Activated T-cell treated with anti-CD3 and anti-CD28 coated beads for 24 hours (primary cell): ENCODE measurements around the gene IL1RAPL2.
"Not testable (repeated sequence)": the region's sequence is repeated elsewhere in the genome, so short reads cannot be mapped to it uniquely, and the experiment has no call there.

ENCODE experiments used
- DNase-seq: peaks from one replicate; pipeline ENCODE4 v3.0.0-alpha.2; 2020; ENCODE audit warnings: low read depth

The IL1RAPL2 gene

DNA sequence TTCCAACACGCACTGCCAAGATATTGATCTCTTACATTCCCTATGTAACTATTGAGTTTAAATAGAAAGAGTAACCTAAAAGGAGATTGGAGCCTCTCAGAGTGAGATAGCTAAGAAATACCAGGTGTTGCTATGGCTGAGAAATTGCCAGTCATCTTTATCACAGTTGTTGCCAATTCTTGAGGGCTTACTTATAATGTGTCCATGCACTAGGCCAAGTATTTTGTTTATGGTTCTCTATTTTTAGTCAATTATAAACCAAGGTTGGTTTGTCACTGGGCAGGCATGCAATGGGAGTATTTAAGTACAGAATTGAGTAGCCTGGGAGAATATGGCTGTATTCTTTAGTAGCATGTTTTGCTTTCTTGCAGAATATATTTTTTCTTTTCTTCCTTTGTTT lies 452.9 kb downstream of the IL1RAPL2 start:
- no peak for DNase-seq

DNA sequence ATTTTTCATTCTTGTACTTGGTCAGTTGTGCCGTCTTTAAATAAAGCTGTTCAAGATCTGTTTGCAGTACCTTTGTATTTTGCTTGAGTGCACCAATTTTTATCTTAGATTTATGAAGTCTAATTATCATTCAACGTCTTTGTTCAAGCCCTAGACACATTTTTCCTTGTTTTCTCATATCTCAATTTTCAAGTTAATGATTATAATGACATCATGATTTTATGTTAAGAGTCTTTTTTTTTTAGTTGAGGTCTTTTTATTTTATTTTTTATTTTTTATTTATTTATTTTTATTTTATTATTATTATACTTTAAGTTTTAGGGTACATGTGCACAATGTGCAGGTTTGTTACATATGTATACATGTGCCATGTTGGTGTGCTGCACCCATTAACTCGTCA lies 463.0 kb downstream of the IL1RAPL2 start:
- not testable (repeated sequence) for DNase-seq

DNA sequence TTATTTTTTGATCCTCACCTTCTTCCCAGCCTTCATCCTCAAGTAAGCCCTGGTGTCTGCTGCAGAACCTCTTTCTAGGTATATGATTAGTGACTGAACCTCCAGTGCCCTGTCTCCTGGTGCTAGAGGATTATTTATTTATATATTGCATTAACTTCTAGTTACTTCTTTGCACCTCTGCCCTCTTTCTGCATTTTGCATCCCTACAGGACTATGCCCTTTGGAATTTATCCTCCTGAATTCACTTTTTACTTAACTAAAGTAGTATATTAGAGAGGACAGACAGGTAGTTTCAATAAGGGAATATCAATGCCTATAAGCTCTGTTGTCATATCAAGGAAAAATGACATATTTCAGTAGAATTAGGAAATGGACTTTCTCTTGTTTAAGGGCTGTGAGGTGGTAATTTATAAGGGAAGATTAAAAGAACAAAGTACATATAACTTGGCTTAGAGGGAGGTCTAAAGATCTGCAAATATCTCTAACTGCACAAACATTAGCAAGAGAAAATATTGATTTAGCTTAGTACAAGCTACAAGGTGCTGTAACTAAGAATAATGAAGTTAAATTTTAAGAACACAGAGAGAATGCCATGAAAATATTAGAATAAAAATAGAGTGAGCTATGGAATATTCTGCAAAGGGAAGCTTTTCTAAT lies 472.8 kb downstream of the IL1RAPL2 start:
- DNase-seq, result no peak

DNA sequence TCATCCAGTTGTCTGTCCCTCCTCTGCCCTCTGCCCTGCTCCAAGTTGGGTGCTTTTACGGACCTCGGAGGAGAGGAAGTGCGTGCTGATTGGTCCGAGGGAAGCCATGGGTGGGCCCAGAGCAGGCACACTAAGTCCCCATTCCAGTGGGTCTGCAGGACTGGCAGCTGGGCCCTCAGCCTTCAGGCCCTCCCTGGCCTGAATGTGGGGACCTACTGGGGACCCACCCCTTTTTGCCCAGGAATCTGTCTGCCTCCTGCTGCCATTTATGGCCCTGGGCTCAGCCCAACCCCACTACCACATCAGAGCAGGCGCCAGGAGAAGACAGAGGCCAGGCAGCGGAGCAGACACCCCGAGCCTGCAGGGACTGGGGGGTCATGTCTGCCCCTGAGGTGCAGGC lies 484.9 kb downstream of the IL1RAPL2 start:
- no peak for DNase-seq

DNA sequence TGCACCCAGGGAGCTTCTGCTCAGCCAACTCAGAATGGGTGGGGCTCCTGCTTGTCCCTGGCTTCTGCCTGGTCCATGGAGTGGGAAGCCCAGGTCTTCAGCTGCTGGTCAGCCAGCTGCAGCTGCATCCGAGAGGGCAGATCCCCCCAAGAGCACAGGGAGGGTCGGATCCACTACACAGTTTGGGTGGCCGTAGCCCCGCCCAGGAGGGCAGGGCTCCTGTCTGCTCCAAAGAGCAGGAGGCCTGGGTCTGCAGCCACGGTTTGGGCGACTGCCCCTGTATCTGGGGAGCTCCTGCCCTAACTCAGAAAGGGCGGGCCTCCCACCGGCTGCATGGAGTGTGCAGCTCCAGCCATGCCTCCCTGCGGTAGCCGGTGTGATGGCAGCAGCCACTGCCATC lies 485.4 kb downstream of the IL1RAPL2 start:
- DNase-seq, result no peak

DNA sequence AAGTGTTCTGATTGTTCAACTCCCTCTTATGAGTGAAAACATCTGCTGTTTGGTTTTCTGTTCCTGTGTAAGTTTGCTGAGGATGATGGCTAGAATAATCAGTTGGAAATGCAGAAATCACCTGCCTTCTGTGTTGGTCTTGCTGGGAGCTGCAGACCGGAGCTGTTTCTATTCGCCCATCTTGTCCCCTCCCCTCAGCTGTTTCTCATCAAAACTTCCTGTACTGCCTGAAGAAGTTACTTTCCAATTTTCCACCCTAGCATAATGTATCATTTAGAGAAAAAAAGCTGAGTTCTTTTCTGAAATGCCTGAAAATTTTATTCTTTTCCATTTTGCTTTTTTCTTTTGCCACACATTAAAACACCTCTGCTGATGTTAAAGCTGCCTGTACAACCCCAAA lies 486.9 kb downstream of the IL1RAPL2 start:
- DNase-seq, result no peak

DNA sequence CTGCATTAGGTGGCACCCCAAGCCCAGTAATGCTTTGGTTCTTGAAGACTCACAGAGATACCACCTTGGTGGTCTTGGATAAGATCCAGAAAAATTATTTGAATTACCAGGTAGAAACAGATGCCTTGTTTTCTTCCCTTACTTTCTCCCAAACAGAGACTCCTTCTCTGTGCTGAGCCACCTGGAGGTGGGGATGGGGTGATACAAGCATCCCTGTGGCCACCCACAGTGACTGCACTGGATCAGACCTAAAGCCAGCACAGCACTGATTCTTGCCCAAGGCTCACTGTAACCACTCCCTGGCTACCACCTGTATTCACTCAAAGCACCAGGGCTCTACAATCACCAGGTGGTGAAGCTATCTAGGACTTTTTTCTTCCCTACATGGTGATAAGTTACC lies 497.7 kb downstream of the IL1RAPL2 start:
- no peak for DNase-seq

DNA sequence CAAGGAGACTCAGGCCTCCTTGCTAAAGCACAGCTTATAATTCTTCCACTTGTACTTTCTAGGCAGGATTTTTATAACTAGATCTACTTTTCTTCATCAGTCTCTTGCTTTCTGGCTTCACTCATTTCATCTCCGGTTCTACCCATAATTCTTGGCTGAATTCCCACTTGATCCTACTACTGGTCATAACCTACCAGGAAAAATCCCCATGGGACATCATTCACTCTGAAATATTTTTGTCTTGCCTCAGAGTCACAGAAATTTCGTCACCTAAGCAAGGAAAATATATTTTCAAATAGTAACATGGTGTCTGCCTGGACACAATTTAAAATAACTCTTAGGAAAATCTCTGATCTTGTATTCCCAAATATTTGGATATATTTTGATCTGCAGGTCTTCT lies 532.2 kb downstream of the IL1RAPL2 start:
- no peak for DNase-seq

DNA sequence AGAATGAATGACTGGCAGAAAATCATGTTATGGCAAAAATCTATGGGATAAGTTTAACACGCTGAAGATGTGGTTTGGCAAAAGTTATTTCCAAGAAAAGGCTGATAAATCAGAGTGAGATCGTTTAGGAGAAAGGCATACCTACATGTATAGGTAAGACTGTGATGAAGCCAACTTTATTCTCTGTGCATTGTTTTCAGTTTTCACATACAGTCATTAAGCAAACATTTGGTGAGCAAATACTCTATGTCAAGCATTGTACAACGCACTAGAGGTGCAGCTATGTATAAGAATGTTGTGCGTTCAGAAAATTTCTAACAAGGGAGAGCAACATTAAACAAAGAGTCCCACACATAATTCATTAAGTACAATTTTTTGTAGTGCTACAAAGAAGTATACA lies 532.8 kb downstream of the IL1RAPL2 start:
- DNase-seq, result no peak

DNA sequence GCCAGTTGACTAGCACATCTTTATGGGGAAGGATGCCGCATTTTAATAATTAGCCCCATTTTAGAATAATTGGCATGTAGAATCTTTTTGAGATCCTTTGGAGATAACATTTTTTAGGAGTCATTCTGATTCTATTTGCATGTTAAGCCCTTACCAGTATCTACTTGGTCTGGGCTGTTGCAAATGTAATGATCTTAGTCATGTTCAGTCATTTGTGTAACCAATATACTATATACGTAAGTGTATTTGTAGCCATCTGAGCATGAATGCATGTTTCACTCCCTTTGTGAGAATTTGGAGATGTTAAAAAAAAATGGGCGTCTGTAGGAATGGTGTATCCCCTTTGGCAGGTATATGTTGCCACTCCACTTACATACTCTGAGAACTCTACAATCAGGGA lies 535.4 kb downstream of the IL1RAPL2 start:
- DNase-seq, result no peak

DNA sequence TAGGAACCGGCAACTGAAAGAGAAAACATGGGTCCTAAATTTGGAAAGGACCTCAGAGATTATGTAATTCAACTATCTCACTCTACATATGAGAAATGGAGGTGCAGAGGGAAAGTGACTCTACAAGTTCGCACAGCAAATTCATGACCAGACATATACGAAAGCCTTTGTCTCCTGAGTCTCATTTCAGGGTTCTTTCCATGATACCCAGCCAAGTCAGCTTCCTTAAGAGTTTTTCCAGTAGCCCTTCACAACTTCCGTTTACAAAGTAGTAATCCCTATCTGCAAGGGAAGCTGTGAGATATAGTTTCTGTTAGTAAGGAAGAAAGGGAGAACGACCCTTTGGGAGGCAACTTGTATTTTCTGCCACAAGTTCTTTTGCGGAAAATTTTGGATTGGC lies 543.9 kb downstream of the IL1RAPL2 start:
- no peak for DNase-seq

DNA sequence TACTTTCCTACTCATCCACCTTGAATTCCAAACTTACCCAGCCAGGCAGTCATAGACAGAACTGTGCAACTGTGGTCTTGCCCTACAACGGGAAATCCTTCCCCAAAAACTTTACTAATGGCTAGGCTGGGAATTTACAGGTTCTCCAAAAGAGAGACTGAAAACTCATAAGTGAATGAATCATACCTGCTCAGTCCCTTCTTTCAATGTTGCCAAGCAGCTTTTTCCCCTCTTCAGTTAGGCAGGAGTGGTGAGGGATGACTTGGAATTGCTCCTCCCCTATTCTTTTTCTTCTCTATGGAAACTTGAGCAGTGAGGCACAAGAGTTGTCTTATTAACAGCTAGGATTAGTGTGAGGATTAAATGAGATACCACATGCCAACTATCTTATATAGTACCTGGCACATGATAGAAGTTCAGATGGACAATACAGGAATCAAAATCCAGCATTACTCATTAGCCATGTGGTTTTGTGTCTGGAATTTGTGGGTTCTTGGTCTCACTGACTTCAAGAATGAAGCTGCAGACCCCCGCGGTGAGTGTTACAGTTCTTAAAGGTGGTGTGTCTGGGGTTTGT lies 548.6 kb downstream of the IL1RAPL2 start:
- no peak for DNase-seq

DNA sequence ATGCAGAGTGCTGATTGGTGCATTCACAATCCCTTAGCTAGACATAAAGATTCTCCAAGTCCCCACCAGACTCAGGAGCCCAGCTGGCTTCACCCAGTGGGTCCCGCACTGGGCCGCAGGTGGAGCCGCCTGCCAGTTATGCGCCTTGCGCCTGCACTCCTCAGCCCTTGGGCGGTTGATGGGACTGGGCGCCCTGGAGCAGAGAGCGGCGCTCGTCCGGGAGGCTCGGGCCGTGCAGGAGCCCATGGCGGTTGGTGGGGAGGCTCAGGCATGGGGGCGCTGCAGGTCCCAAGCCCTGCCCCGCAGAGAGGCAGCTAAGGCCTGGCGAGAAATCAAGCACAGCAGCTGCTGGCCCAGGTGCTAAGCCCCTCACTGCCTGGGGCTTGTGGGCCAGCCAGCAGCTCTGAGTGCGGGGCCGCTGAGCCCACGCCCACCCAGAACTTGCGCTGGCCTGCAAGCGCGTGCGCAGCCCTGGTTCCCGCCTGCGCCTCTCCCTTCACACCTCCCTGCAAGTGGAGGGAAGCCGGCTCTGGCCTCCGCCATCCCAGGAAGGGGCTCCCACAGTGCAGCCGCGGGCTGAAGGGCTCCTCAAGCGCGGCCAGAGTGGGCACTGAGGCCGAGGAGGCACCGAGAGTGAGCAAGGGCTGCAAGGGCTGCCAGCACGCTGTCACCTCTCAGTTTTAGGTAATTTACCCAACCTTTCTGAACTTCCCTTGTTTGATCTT lies 549.8 kb downstream of the IL1RAPL2 start:
- DNase-seq, result not testable (repeated sequence)

DNA sequence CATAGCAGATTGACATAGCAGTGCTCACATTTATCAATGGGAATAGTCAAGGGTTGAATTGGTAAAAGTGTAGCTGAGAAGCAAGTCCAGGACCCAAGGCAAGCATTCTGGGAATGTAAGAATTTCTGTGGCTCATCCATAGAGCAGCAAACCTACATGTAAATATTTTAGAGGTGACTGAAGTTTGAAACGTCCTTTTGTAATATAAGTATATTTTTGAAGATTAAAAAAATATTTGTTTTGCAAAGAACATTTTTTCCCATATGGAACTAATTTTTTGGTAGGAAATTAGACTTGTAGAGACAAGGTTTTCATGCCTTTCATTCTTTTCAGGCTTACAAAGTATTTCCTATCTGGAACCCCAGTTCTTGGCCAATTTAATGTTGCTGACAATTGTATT lies 550.5 kb downstream of the IL1RAPL2 start:
- no peak for DNase-seq

DNA sequence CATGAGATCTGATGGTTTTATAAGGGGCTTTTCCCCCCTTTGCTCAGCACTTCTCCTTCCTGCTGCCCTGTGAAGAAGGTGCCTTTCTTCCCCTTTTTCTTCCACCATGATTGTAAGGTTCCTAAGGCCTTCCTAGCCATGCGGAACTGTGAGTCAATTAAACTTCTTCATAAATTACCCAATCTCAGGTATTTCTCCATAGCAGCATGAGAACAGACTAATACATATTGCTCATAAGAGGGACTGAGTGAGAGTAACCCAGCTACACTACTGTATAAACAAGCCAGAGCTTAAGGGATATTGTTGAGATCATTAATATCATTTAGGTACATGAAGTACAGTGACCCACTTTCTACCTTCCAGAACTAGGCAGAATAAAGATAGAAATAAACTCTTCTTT lies 551.6 kb downstream of the IL1RAPL2 start:
- no peak for DNase-seq

DNA sequence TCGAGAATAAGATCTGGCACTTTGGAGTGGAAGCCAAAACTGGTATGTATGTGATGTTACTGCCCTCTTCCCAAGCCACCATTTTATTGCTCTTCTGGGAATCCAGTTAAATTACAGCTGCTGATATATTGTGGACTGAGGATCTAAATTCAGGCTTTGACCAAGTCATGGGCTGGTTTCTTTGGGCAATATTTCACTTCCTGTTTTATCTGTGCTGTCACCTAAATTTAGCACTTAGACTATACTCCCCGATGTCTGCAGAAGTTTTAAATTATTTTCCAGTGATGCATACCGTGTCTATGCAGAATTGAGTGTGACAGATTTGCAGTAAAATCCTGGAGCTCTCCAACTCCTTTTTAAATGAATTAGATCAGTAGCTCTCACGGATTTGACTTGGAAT lies 554.5 kb downstream of the IL1RAPL2 start:
- no peak for DNase-seq

DNA sequence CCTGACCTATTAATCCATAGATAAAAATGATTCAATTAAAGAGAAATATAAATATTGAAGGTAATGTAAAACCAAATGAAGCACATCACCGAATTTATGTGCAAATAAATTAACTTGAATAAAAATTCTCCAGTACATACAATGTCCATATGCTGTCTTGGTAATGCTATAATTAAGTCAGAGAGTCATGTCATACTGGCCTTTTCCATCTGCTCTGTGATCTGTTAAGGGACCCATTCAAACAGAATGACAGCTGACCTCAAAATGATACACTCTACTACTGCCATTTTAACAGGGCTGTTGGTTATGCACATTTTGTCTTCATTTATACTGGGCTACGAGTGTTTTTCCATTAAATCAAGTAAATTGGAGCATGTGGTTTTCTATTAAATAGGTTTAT lies 555.2 kb downstream of the IL1RAPL2 start:
- DNase-seq, result no peak

DNA sequence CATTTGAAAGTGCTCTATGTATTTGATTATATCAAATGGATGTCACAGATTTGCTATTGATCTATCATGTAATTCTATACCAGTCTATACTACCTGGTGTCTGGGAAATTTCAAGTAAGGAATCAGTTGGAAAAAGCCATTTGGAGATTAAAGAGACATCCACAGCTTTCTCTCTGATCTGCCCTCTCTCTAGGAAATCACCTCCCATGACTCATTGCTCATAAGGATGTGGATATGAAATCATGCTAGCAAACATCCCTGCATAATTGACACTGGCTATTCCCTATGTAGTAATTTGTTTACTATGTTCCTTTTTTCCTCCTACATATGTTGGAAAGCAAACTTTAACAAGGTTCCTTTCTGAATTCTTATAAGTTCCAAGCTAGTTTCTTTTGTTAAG lies 560.2 kb downstream of the IL1RAPL2 start:
- DNase-seq, result no peak

DNA sequence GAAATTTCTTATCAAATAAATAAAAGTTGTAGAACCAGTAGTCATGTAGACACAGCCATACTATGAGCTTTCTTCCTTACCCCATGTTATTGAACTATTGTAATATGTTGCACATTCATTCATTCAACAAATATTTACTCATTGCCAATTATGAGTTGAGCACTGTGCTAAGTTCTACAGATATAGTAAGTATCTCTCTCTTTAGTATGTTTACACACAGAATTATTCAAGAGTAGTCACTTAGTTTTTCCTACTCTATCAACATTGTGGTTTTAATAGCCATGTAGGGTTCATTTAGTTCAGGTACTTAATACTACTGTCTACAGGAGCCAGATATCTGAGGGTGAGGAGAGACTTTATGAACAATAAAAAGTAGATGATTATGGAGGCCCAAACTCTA lies 568.3 kb downstream of the IL1RAPL2 start:
- DNase-seq, result no peak

DNA sequence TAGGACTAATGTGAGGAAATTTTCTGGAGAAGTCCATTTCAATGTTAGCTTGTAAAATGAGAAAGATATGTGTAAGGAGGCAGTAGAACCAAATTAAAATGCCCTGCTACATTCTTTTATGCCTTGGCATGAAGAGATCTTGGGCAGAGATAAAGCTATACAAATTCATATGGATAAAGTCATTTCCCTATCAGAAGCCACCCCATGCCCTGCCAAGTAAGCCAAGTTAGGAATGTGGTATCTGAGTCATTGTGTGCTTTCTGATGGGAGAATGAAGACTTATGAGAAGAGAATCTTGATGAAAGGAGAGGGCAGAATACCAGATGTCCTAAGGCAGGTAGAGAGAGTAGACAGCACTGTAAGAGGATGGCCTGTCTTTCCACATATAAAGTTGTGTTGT lies 570.8 kb downstream of the IL1RAPL2 start:
- DNase-seq, result no peak

DNA sequence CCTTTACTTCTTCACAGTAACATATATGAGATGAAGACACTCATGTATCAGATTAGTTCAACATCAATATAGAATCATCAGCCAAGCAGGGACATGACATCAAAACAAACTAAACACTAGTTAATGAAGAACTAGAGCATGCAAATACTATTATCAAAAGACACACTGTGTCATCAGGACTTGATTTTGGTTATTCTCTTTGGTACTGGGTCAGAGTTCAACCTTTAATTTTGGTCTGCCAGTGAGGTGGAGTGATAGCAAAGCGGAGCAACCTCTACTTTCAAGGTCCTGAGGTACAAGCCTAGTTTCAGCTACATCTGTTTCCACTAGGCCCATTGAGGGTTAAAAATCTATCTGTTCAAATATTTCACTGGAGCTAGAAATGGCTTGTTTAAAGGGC lies 584.0 kb downstream of the IL1RAPL2 start:
- no peak for DNase-seq

DNA sequence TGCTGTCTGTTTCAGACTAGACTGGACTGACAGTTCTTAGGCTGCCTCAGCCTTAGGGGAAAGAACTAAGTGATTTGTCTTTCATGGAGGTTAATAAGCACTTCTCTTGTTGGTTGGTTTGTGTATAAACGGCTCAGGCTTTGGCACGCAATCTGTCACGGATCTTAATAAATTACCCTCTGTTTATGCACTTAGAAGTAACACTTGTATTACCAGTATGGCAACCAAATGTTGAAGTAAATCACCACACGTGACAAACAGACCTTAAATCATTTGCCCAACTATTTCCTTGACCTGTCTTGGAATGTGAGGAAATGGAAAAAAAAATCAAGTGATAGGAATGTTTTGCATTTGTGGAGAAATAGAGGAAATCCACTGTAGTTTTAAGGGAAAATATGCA lies 584.6 kb downstream of the IL1RAPL2 start:
- no peak for DNase-seq

DNA sequence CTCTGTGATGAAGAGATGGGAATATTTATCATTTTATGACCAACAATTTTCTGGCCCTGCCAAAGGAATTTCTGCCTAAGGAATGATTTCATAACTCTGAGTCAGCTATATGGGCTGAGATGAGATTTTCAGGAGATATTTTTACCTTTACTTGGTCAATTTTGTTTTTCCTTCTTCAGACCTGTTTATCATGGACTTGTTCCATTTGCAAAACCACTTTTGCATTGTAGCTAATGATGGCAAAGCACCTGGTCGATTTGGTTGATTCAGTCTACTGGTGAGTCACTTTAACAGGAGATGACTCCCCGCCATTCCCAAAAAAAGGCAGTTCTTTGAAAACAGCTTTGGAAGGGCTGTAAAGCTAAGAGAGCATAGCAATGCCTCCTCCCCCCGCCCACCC lies 601.2 kb downstream of the IL1RAPL2 start:
- DNase-seq, result no peak

DNA sequence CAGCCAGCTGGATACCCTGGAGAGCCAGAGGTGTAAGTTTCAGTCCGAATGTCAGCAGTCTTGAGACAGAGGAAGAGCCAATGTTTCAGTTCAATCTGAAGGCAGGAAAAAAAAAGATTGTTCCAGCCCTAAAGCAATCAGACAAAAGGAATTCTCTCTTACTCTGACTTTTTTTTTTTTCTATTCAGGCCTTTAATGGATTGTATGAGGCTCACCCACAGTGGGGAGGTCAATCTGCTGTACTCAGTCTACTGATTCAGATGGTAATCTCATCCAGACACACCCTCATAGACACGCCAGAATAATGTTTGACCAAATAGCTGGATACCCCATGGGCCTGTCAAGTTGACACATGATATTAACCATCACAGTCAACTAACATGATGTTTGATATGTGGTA lies 602.6 kb downstream of the IL1RAPL2 start:
- DNase-seq, result no peak
